ENCODE results near the gene SMIM29.

- no peak for TF ChIP-seq CTCF (IDR thresholded peaks at IDR 0.05)
- no peak for TF ChIP-seq EZH2 (IDR thresholded peaks at IDR 0.05; ENCODE audit: borderline replicate concordance, insufficient read depth, low read depth, low read length, poor library complexity, severe bottlenecking)
These were observed 13.3 kb downstream of the SMIM29 start for GRCh38 chr6:34235307-34236130.
